Eye (tissue), 1 donor: ENCODE data around the gene PRLH.

Source experiments
- DNase-seq: peaks from one replicate; pipeline ENCODE4 v3.0.0-alpha.2; 2015

Gene PRLH

GRCh38 chr2:237567276-237568029, 1.1 kb downstream of the PRLH start:
- no peak for DNase-seq

GRCh38 chr2:237568121-237568660, 1.8 kb downstream of the PRLH start:
- no peak for DNase-seq

GRCh38 chr2:237569041-237569440, 2.7 kb downstream of the PRLH start:
- no peak for DNase-seq

- DNase-seq, result no peak
These were observed 3.5 kb downstream of the PRLH start for GRCh38 chr2:237569896-237570295.

GRCh38 chr2:237570776-237571335, 4.5 kb downstream of the PRLH start:
- no peak for DNase-seq

GRCh38 chr2:237571551-237571950, 5.2 kb downstream of the PRLH start:
- DNase-seq, result no peak

- DNase-seq, result peak; percentile 94
These were observed 5.8 kb downstream of the PRLH start for GRCh38 chr2:237572021-237572741.

- no peak for DNase-seq
These were observed 6.3 kb downstream of the PRLH start for GRCh38 chr2:237572742-237573101.

- no peak for DNase-seq
These were observed 7.5 kb downstream of the PRLH start for GRCh38 chr2:237573721-237574415.

GRCh38 chr2:237574467-237574866, 8.1 kb downstream of the PRLH start:
- DNase-seq, result no peak

GRCh38 chr2:237574894-237575868, 8.8 kb downstream of the PRLH start:
- DNase-seq, result no peak

GRCh38 chr2:237575869-237576862, 9.8 kb downstream of the PRLH start:
- DNase-seq, result no peak

- DNase-seq, result no peak
These were observed 10.6 kb downstream of the PRLH start for GRCh38 chr2:237576974-237577373.

GRCh38 chr2:237577458-237577857, 11.1 kb downstream of the PRLH start:
- no peak for DNase-seq

GRCh38 chr2:237577956-237578870, 11.8 kb downstream of the PRLH start:
- no peak for DNase-seq

GRCh38 chr2:237581326-237581725, 15.0 kb downstream of the PRLH start:
- no peak for DNase-seq

GRCh38 chr2:237581751-237582746, 15.7 kb downstream of the PRLH start:
- peak; percentile 79 for DNase-seq
